K562 (cell line): ENCODE data around the gene TANGO6. TPM values are rescaled to one million over a fixed set of nuclear protein-coding genes. Genes with fewer than 3 reads are reported as not detected.

Source experiments
- ATAC-seq: fragments of 200-7000 bp; cut with Tn5 transposase; 3 replicates; pipeline ENCODE4 v1.9.1; 2020; ENCODE audit warnings: moderate library complexity
- BruUV-seq: library from RNA; stranded (reverse); fragments of 400-500 nt; replicated peaks from 2 replicates; lab custom pipeline; 2021; lab: Mats Ljungman, UMichigan
- CTCF ChIA-PET: fragments of 300-600 bp; formaldehyde crosslinking; extraction: SDS; loops from one replicate; lab custom pipeline; 2021; ENCODE audit warnings: low intra/inter-chr PET ratio; lab: Yijun Ruan, JAX
- POLR2A ChIA-PET: fragments of 300-600, 350-650 bp; sonication (Branson Sonifier 250); formaldehyde crosslinking; extraction: SDS; loops from one replicate; lab custom pipeline; 2021; ENCODE audit warnings: antibody characterized with exemption, inconsistent platforms; lab: Yijun Ruan, JAX
- DNase-seq, 4 experiments: peaks; one replicate each; pipeline versions ENCODE4 v3.0.0 to v3.0.0-alpha.2; 2011 to 2018; ENCODE audit warnings: low spot score in 3 of 4, mixed read lengths in 3 of 4; ENCODE audit errors: extremely low read depth in 1 of 4
- FAIRE-seq: peaks from 2 replicates; lab custom pipeline; 2011; peaks lifted over from hg19 to GRCh38; lab: Jason Lieb, UNC
- H2AFZ ChIP-seq: 2 replicates; pipeline ENCODE4 v1.6.0; 2011; ENCODE audit warnings: low read depth, low read length, control low read depth, inconsistent platforms
- H3K27ac ChIP-seq: fragments of 200-600 bp; 3 replicates; pipeline ENCODE4 v1.8.0; 2011; ENCODE audit warnings: low read depth, mild to moderate bottlenecking, control low read depth, inconsistent platforms, low read length, moderate library complexity, mixed read lengths; ENCODE audit errors: extremely low read depth
- H3K27me3 ChIP-seq, 2 experiments: fragments of 300-600 bp in 1 of 2; 2 replicates in 1 of 2; 3 replicates in 1 of 2; pipeline versions ENCODE4 v1.6.0 to v1.8.0; 2011; ENCODE audit warnings: inconsistent platforms in 2 of 2, low read length in 2 of 2, mild to moderate bottlenecking in 1 of 2, mixed read lengths in 1 of 2, moderate library complexity in 1 of 2; ENCODE audit not compliant: control insufficient read depth in 2 of 2, insufficient read depth in 2 of 2
- H3K36me3 ChIP-seq: fragments of 300-600 bp; 3 replicates; pipeline ENCODE4 v1.8.0; 2011; ENCODE audit warnings: mild to moderate bottlenecking, low read length, inconsistent platforms; ENCODE audit not compliant: control insufficient read depth, insufficient read depth
- H3K4me1 ChIP-seq, 2 experiments: fragments of 200-600 bp in 1 of 2; replicated peaks in 1 of 2; 2 replicates in 1 of 2; 3 replicates in 1 of 2; pipeline versions ENCODE4 v1.5.1 to v1.8.0; 2011; ENCODE audit warnings: inconsistent platforms in 2 of 2, low read length in 2 of 2, mild to moderate bottlenecking in 1 of 2, mixed read lengths in 1 of 2, moderate library complexity in 1 of 2; ENCODE audit not compliant: control insufficient read depth in 2 of 2, insufficient read depth in 2 of 2
- H3K4me2 ChIP-seq: 2 replicates; pipeline ENCODE4 v1.6.1; 2011; ENCODE audit warnings: low read length, control low read depth, inconsistent platforms, mixed read lengths; ENCODE audit not compliant: insufficient read depth
- H3K4me3 ChIP-seq: fragments of 200-600 bp; sonication (generic), shearing (Covaris generic); 2 replicates; pipeline ENCODE4 v1.5.1; 2016; ENCODE audit warnings: control low read depth, inconsistent platforms
- H3K79me2 ChIP-seq: fragments of 200-600 bp; 3 replicates; pipeline ENCODE4 v1.8.0; 2011; ENCODE audit warnings: low read length, inconsistent platforms; ENCODE audit not compliant: control insufficient read depth, insufficient read depth
- H3K9ac ChIP-seq, 2 experiments: 2 replicates each; pipeline versions ENCODE4 v1.6.0 to v1.6.1; 2011; ENCODE audit warnings: low read depth in 2 of 2, low read length in 2 of 2, control low read depth in 1 of 2, inconsistent platforms in 1 of 2, mild to moderate bottlenecking in 1 of 2, mixed read lengths in 1 of 2; ENCODE audit not compliant: insufficient read depth in 1 of 2
- H3K9me1 ChIP-seq: one replicate; pipeline ENCODE4 v1.6.0; 2011; ENCODE audit warnings: inconsistent platforms, mild to moderate bottlenecking, low read length, moderate library complexity; ENCODE audit not compliant: control insufficient read depth, insufficient read depth
- H3K9me3 ChIP-seq: replicated peaks from 2 replicates; pipeline ENCODE4 v1.5.1; 2011; ENCODE audit warnings: low read depth, low read length, inconsistent platforms; ENCODE audit not compliant: control insufficient read depth, insufficient read depth
- H4K20me1 ChIP-seq: replicated peaks from 2 replicates; pipeline ENCODE4 v1.6.1; 2011; ENCODE audit warnings: low read length, inconsistent platforms, mixed read lengths; ENCODE audit not compliant: control insufficient read depth, insufficient read depth
- EHMT2 ChIP-seq: fragments of 450-650 bp; IDR thresholded peaks from 2 replicates; pipeline ENCODE4 v1.6.1; 2018; ENCODE audit warnings: antibody characterized with exemption
- GTF2F1 ChIP-seq: IDR thresholded peaks from 2 replicates; pipeline ENCODE4 v1.6.1; 2011; ENCODE audit warnings: low read depth, low read length, improper control_type of control experiment
- HDAC2 ChIP-seq: fragments of 450-650 bp; IDR thresholded peaks from 2 replicates; pipeline ENCODE4 v1.6.1; 2016; ENCODE audit warnings: mild to moderate bottlenecking
- SFPQ ChIP-seq: fragments of 200-400 bp; formaldehyde crosslinking; IDR thresholded peaks from 2 replicates; pipeline ENCODE4 v1.6.1; 2017; ENCODE audit warnings: mild to moderate bottlenecking, low read depth, low read length, moderate library complexity
- SMAD1 ChIP-seq: fragments of 150-350 bp; IDR thresholded peaks from 2 replicates; pipeline ENCODE4 v1.6.1; 2014; ENCODE audit warnings: low read length, low read depth; ENCODE audit not compliant: partially characterized antibody
- ZBED1 ChIP-seq: IDR thresholded peaks from 2 replicates; pipeline ENCODE4 v1.6.1; 2014
- ZNF165 ChIP-seq: fragments of 250-450 bp; sonication (Bioruptor Pico); IDR thresholded peaks from 2 replicates; pipeline ENCODE4 v1.4.0; 2020; ENCODE audit warnings: borderline replicate concordance
- ZNF408 ChIP-seq: fragments of 250-450 bp; sonication (Bioruptor Pico); IDR thresholded peaks from 2 replicates; pipeline ENCODE4 v1.4.0; 2020; ENCODE audit warnings: low read depth, mild to moderate bottlenecking, moderate library complexity
- WGBS: fragments of 100-300 bp; shearing (Covaris generic); methylation state at CpG from one replicate; pipeline ENCODE4 v1.1.6; 2016; ENCODE audit warnings: low coverage, mixed read lengths; ENCODE audit not compliant: insufficient coverage; ENCODE audit errors: missing lambda C conversion rate; 5-methylcytosine and 5-hydroxymethylcytosine counted together
- in situ Hi-C: fragments of 300-500 bp; cut with MboI; formaldehyde crosslinking; loops from 4 replicates; pipeline ENCODE4 v1.15.0; 2018; ENCODE audit warnings: inconsistent platforms, mixed read lengths
- intact Hi-C: fragments of 100-400 bp; cut with micrococcal nuclease; formaldehyde crosslinking; loops from 2 replicates; pipeline ENCODE4 v1.14.2; 2022
- polyA plus RNA-seq, 8 experiments: library from polyadenylated mRNA; depleted of rRNA in 4 of 8; stranded (reverse) in 5 of 8; unstranded in 3 of 8; fragments of >200 nt; fragmentation: Nextera tagmentation in 2 of 8; fragmentation: Illumina TruSeq in 1 of 8; extraction: Ambion mirVana in 2 of 8; extraction: Trizol in 1 of 8; gene quantifications; 2 replicates each; pipeline versions ENCODE4 v1.2.1 to v1.2.3, GENCODE V29; 2011 to 2014; ENCODE audit warnings: inconsistent platforms in 1 of 8, missing spikeins in 1 of 8
- total RNA-seq, 7 experiments: library from RNA; depleted of rRNA in 6 of 7; stranded (reverse); fragments of >200 nt in 6 of 7; fragmentation: Illumina TruSeq in 2 of 7; extraction: Trizol in 2 of 7; gene quantifications; 2 replicates each; pipeline versions ENCODE4 v1.2.1 to v1.2.3, GENCODE V29; 2011 to 2021; ENCODE audit warnings: low replicate concordance in 1 of 7

The TANGO6 gene
- total and polyA plus RNA-seq, 9 of the 15 experiments (the other 6 are each of a cell fraction or from before 2014, with no cell fraction given): 1.6 to 15.2 (median 9.6) TPM

- H3K27ac ChIP-seq: no peak overlapping the region
- no peaks in the 10 kb centered on the region for H3K79me2 ChIP-seq
- no TSS peak for BruUV-seq
- TF ChIP-seq ZBED1 (no peak), SMAD1 (no peak), ZNF408 (no peak), GTF2F1 (no peak), HDAC2 (no peak), ZNF165 (CRISPR knock-in tag) (no peak), SFPQ (no peak), EHMT2 (no peak)
- intact Hi-C loops: loop anchor here (10.0 kb wide), 2 partner anchors 376 to 384 kb away; no protein-coding TSS in a partner anchor
- ATAC-seq (no peak), FAIRE-seq (no peak), DNase-seq (no peak)
- ChIA-PET CTCF (no interaction called here), POLR2A (interaction anchor here (0.7 kb wide), 1 partner anchor 32 kb away, joined by 3 read pairs; no protein-coding TSS in a partner anchor)
- no peak overlapping the region for H2AFZ ChIP-seq
- no peak overlapping the region for H3K4me2 ChIP-seq
- H4K20me1 ChIP-seq: no peaks in the 10 kb centered on the region
- H3K9me3 ChIP-seq: no peaks in the 10 kb centered on the region
- 66% methylated on average over 8 of the region's 8 CpGs for WGBS
- H3K36me3 ChIP-seq: peaks cover 8% of the 10 kb centered on the region; the same call in 1 of the 3 replicates
- no peaks in the 10 kb centered on the region for H3K9me1 ChIP-seq
- no peaks in the 10 kb centered on the region for H3K4me1 ChIP-seq
- no peaks in the 10 kb centered on the region for H3K27me3 ChIP-seq
- no peak overlapping the region for H3K4me3 ChIP-seq
- H3K9ac ChIP-seq: no peak overlapping the region
- in situ Hi-C loops: no loop called here
Measured at GRCh38 chr16:68909099-68909733, 65.9 kb downstream of the TANGO6 start.
